BE2C (cell line): ENCODE data around the gene MAGI1.

Source experiments
- DNase-seq: peaks from one replicate; pipeline ENCODE4 v3.0.0-alpha.2; 2020
- H3K27me3 ChIP-seq: fragments of 250-450 bp; sonication (Bioruptor Pico); 2 replicates; pipeline ENCODE4 v1.5.1; 2020; ENCODE audit warnings: mild to moderate bottlenecking
- H3K36me3 ChIP-seq: fragments of 250-450 bp; sonication (Bioruptor Pico); 2 replicates; pipeline ENCODE4 v1.5.1; 2020; ENCODE audit warnings: mild to moderate bottlenecking
- H3K4me1 ChIP-seq: fragments of 250-450 bp; sonication (Bioruptor Pico); 2 replicates; pipeline ENCODE4 v1.5.1; 2020
- H3K4me3 ChIP-seq: 2 replicates; pipeline ENCODE4 v1.5.1; 2011; ENCODE audit warnings: low read depth, low read length
- H3K9me3 ChIP-seq: fragments of 250-450 bp; sonication (Bioruptor Pico); 2 replicates; pipeline ENCODE4 v1.5.1; 2020
- TF ChIP-seq, protein P1 (sequence below): IDR thresholded peaks from 2 replicates; pipeline ENCODE4 v1.5.1; 2012; ENCODE audit warnings: mild to moderate bottlenecking, low read depth, low read length

The MAGI1 gene

DNA sequence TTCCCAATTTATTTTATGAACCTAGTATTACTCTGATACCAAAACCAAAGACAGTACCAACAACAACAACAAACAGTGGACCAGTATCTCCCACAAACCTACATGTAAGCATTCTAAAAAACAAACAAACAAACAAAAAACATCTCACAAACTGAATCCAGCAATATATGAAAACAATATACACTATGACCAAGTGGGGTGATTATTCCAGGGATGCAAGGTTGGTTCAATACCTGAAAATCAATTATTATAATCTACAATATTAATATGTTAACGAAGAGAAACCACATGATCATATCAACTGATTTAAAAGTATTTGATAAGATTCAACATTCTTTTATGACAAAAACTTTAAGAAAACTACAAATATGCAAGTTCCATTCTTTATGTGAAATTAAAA is 391.3 kb downstream of the MAGI1 start:
- H3K27me3 ChIP-seq = no peaks in the 10 kb centered on the region

GRCh38 chr3:65642883-65643282 is 395.8 kb downstream of the MAGI1 start:
- Histone ChIP-seq H3K27me3 (no peaks in the 10 kb centered on the region), H3K9me3 (no peaks in the 10 kb centered on the region; the same call in 1 of the 2 replicates), H3K4me1 (no peaks in the 10 kb centered on the region), H3K36me3 (no peaks in the 10 kb centered on the region), H3K4me3 (no peak overlapping the region)
- TF ChIP-seq, protein P1, sequence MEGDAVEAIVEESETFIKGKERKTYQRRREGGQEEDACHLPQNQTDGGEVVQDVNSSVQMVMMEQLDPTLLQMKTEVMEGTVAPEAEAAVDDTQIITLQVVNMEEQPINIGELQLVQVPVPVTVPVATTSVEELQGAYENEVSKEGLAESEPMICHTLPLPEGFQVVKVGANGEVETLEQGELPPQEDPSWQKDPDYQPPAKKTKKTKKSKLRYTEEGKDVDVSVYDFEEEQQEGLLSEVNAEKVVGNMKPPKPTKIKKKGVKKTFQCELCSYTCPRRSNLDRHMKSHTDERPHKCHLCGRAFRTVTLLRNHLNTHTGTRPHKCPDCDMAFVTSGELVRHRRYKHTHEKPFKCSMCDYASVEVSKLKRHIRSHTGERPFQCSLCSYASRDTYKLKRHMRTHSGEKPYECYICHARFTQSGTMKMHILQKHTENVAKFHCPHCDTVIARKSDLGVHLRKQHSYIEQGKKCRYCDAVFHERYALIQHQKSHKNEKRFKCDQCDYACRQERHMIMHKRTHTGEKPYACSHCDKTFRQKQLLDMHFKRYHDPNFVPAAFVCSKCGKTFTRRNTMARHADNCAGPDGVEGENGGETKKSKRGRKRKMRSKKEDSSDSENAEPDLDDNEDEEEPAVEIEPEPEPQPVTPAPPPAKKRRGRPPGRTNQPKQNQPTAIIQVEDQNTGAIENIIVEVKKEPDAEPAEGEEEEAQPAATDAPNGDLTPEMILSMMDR = no peak
- DNase-seq = no peak

More for the DNA sequence above, 391.3 kb downstream of the MAGI1 start:
- no peak overlapping the region for H3K4me3 ChIP-seq
- H3K36me3 ChIP-seq = no peaks in the 10 kb centered on the region
- TF ChIP-seq, protein P1 = no peak
- no peaks in the 10 kb centered on the region for H3K4me1 ChIP-seq
- peaks cover 2% of the 10 kb centered on the region; the same call in 1 of the 2 replicates for H3K9me3 ChIP-seq
- DNase-seq = no peak

DNA sequence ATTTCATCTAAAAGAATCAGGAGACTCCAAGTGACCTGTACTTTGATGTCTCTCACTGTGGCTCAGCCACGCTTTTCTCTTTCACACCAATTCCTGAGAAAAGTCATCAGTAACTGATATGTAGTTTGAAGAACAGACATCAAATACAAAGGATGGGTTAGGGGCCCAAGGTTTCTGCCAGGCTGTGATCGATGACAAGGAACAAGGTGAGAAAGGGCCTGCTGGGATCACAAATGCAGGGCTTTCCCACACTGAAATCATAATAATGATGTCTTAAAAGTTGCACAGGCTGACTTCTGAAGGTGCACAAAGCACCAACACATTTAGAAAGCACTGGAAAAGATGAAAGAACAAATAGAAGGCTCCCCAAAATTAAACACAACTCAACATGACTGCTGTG is 396.9 kb downstream of the MAGI1 start:
- TF ChIP-seq, protein P1 = no peak
- DNase-seq = no peak
- no peak overlapping the region for H3K4me3 ChIP-seq
- H3K36me3 ChIP-seq = no peaks in the 10 kb centered on the region
- peaks cover 3% of the 10 kb centered on the region for H3K4me1 ChIP-seq
- no peaks in the 10 kb centered on the region for H3K27me3 ChIP-seq
- no peaks in the 10 kb centered on the region; the same call in 1 of the 2 replicates for H3K9me3 ChIP-seq

DNA sequence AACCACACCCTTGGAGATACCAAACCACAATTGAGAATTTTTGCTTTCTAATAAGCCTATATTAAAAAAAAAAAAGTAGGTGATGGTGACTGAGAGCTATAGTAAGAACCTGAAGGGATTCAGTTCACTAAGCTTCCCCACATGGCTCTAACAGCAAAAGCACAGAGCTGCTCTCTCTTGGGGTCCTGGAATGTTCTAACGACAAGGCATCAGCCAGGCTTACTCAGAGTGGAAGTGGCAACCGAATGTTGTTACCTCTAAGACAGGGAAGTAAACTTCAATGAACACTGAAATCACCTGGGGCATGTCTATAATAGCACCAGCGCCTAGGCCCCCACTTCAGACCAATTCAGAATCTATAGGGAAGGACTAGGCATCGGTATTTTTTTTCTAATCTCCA is 397.7 kb downstream of the MAGI1 start:
- Histone ChIP-seq H3K4me1 (peaks cover 5% of the 10 kb centered on the region), H3K36me3 (no peaks in the 10 kb centered on the region), H3K27me3 (no peaks in the 10 kb centered on the region), H3K9me3 (no peaks in the 10 kb centered on the region; the same call in 1 of the 2 replicates), H3K4me3 (no peak overlapping the region)
- DNase-seq = no peak
- TF ChIP-seq, protein P1 = no peak

DNA sequence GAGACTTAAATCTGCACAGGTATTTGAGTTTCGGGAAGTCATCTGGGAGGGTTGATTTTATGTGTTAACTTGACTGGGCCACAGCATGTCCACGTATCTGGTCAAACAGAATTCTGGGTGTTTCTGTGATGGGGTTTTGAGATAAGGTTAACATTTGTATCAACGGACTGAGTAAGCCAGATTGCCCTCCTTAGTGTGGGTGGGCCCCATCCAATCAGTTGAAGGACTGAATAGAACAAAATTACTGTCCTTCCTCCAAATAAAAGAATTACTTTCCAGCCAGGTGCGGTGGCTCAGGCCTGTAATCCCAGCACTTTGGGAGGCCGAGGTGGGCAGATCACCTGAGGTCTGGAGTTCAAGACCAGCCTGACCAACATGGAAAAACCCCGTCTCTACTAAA is 399.3 kb downstream of the MAGI1 start:
- no peaks in the 10 kb centered on the region for H3K36me3 ChIP-seq
- no peaks in the 10 kb centered on the region for H3K27me3 ChIP-seq
- TF ChIP-seq, protein P1 = no peak
- H3K4me1 ChIP-seq = peaks cover 5% of the 10 kb centered on the region
- DNase-seq = no peak
- no peaks in the 10 kb centered on the region; the same call in 1 of the 2 replicates for H3K9me3 ChIP-seq
- H3K4me3 ChIP-seq = no peak overlapping the region

DNA sequence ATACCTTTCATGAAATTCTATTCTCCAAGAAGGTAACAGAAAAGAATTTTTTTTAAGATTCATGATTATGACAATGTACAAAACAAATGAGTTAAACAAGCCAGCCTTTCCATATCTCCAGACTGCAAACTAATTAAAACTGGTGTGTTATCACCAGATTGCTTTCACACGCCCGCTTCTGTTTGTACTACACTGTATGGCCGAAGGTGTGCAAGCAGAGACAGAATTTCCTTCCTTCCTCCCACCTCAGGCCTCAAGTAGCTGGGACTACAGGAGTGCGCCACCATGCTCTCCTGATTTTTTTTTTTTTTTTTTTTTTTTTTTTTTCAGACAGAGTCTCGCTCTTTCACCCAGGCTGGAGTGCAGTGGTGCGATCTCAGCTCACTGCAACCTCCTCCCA is 400.4 kb downstream of the MAGI1 start:
- no peaks in the 10 kb centered on the region for H3K36me3 ChIP-seq
- H3K4me3 ChIP-seq = no peak overlapping the region
- H3K4me1 ChIP-seq = peaks cover 5% of the 10 kb centered on the region
- H3K27me3 ChIP-seq = no peaks in the 10 kb centered on the region
- TF ChIP-seq, protein P1 = no peak
- no peak for DNase-seq
- no peaks in the 10 kb centered on the region; the same call in 1 of the 2 replicates for H3K9me3 ChIP-seq
